HG02852 (cell line): ENCODE results near the gene MACROD1.
"Not testable (repeated sequence)": the region's sequence is repeated elsewhere in the genome, so short reads cannot be mapped to it uniquely, and the experiment has no call there.

Experiments used
- ATAC-seq: cut with Tn5 transposase; IDR thresholded peaks from one replicate; pipeline ENCODE4 v1.9.1; 2021; ENCODE audit warnings: mild to moderate bottlenecking, moderate library complexity; ENCODE audit not compliant: unreplicated experiment

Gene MACROD1

DNA sequence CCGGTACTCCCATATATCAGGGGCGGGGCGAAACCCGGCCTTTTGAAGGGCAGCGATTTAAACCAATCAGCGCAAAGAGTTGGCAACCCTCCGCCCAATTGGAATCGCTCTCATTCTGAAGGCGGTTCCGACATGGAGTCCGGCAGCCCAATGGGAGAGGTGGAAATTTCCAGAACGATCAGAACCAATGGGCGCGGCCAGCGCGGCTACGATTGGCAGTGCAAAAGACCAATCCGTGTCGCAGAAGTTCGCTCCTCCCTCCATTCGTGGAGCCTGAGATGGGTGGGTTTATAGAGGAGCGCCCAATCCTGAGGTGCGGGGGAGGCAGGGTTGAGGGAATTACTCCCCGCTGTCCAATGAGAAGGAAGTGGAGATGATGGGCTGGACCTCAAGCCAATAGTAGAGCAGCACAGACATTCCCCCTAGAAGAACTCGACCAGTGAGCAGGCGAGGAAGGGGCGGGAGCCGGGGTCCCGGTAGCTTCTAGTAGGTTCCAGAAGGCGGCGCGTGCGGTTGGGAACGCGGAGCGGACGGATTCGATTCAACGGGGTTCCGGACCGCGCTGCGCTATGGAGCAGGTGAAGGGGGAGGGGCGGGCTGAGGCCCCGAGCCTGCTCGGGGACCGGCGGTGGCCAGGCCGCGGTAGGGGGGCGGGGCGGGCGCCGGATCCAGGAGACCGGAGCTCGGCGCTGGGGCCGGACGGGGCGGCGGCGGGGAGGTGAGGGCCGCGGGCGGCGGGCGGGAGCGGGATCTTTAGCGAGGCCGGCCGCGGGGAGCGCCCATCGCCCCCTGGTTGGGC, 20.0 kb upstream of the MACROD1 start, which contains the start of gene STIP1:
Gene STIP1 (plus strand): TSS at position 479 of the 799 bp plus-strand sequence. CDS start 91 bp downstream, at position 570.
- ATAC-seq: peak; percentile 80

DNA sequence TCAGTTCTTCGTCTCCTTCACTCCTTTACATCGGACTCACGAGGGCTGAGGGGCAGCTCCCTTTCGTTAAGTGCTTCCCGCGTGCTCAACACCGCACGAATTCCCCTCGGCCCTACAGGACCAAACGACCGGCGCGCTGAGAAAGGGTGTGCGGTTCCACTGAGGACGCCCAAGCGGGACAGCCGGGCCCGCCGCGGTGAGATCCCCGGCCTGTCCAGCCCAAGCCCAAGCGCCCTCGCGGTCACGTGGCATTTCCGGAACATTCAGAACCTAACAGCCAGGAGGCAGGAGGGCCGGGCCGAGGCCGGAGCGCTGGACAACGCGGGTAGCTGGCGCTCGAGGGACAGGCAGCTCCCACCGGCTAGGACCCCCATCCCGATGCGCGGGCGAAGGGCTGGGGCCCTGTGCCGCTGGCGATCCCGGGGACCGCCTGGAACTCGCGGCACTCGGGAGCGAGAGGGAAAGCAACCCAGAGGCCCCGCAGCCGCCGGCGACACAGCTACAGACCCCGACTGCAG, 19.3 kb upstream of the MACROD1 start:
- peak; percentile 18 for ATAC-seq

DNA sequence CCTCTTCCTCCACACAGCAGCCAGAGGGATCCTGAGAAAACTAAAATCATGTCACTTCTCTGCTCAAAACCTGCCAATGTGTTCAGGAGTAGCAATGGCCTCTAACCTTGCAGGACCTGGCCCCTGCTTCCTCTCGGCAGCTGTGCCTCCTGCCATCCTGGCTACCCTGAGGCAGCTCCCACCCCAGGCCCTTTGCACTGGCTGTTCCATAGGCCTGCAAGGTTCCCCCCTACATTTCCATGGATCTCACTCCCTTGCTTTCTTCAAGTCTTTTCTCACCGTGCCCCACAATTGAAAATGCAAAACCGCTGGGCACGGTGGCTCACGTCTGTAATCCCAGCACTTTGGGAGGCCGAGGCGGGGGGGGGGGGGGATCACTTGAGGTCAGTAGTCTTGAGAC, 18.0 kb upstream of the MACROD1 start:
- ATAC-seq: no peak

DNA sequence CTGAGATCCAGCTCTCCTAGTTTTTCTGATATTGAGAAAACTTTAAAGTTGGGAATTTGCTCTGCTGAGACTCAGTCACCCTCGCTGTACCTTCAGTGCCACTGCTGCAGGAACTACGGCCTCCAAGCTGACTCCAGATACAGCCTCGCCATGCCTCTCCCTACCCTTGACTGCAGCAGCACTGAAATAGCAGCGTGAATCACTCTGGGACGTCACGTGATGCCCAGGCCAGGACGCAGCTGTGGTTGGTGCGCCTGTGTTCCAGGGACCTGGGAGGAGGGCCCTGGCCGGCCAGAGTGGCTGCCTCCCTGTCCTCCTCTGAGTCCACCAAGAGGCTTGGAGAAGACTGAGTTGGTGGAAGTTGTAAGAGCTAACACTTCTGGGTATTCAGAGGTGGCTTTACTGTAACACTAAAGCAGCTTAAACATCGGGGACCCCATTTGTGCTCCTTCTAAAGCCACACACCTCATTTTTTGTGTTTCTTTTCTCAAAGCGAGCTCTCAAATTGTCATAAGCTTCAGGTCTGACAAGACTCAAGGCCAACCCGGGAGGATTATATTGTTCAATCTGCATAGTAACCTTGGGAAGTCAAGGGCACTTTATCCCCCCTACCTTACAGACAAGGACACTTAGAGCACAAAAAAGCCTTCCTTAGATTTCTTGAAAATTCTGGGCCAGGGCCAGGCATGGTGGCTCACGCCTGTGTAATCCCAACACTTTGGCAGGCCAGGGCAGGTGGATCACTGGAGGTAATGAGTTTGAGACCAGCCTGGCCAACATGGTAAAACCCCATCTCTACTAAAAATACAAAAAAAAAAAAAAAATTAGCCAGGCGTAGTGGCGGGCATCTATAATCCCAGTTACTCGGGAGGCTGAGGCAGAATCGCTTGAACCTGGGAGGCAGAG, 15.8 kb upstream of the MACROD1 start:
- no peak for ATAC-seq

DNA sequence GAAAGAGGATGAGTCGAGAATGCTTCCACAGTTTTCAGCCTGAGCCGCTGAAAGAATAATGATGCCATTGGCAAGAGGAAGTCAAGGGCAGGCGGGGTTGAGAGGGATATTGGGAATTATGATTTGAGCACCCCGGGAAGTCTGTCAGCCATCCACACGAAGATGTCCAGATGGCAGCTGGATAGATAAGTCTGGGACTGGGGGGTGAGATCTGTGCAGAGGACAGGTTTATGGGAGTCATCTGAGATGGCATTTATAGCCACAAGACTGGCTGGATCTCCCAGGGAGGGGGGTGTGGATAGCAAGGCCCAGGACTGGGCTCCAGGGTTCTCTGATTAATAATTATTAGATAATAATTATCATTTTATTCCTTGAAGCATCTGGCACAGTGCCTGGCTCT, 15.0 kb upstream of the MACROD1 start:
- no peak for ATAC-seq

DNA sequence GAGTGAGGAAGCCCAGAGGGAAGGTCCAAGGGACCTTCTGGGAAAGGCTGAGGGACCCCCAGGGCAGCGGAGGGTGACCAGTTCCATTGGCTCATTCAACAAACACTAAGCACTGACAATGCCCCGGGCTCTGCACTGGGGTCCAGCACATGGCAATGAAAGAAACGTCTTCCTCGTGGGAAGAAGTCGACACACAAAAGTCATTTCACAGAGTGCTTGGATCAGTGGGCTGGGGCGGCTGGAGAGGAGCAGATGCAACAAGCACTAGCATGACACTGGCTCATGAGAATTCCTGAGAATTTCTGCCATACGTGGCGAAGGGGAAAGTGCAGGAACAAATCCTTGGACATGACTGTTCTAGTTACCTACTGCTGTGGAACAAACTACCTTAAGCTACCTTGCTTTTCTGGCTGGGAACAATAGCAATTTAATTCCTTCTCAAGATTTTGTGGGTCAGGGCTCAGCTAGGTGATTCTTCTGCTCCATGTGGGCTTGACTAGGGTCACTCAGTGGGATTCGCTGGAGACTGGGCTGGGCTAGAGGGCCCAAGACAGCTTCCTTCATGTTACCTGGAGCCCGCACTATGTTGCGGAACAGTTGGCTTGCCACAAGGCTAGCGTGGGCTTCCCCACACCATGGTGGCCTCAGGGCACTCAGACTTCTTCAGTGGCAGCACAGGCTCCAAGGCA, 13.2 kb upstream of the MACROD1 start:
- ATAC-seq: no peak

DNA sequence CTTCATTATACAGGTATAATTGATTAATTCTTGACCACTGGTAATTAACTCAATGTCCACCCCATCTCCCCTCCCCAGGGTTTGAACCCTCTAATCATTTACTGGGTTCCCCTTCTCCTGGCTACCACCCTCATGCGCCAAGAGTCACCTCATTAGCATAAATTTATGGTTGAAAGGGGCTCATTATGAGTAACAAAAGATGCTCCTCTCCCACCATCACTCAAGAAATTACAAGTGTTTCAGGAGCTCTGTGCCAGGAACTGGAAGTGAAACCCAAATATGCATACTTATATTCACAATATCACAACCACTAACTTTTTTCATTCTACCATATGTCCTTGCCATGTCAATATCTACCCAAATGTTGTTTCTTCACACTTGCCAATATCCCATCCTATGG, 12.3 kb upstream of the MACROD1 start:
- no peak for ATAC-seq

DNA sequence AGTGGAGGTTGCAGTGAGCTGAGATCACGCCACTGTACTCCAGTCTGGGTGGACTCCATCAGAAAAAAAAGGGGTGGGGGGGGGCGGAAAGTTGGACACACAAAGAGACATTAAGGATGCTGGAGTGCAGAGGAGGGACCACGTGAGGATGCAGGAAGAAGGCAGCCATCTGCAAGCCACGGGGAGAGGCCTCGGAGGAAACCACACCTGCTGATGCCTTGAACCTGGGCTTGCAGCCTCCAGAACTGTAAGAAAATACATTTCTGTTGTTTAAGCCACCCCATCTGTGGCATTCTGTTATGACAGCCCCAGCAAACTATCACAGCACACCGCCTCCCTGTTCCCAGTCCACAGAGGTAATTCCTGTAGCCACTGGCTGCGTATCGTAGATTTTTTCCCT, 10.8 kb upstream of the MACROD1 start:
- no peak for ATAC-seq

DNA sequence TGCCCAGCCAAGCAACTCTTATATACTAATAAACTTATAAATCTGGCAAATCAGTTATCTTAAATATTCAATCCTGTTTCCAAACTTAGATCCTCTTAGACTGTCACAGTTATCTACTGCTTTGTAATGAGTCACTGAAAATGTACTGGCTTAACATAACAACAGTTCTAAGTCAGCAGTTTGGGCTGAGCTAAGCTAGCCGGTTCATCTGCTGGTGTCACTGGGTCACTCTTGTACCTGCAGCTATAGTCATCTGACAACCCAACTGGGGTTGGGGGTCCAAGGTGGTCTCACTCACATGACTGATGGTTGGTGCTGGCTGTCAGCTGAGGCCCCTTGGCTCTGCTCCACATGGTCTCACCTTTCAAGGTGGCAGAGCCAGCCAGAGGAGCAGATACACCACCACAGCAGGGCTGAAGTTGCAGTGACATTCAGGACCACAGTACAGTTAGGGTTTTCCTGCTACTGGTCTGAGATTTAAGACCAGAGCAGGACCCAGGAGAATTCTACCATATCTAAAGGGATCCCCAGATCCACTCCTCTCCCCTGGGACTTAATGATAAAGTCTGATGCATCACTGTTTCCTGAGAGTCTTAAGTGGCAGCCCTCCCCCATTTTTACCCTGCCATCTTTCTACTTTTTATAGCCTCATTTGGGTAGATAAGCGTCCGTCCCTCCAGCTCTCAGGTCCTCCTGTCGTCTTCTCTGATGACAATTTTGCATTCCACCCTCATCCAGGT, 7.9 kb upstream of the MACROD1 start:
- no peak for ATAC-seq

DNA sequence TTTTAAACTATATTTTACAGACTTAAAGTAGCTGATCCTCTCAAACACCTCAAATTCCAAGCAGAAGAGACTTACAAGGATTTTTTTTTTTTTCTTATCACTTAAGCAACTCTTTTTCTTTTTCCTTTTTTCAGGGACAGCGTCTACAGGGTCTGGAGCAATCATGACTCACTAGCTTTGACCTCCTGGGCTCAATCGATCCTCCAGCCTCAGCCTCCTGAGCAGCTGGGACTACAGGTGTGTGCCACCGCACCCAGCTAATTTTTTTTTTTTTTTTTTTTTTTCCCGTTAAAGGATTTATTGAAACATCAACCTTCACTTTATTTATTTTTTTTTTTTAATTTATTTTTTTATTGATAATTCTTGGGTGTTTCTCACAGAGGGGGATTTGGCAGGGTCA, 4.5 kb upstream of the MACROD1 start:
- ATAC-seq: no peak

DNA sequence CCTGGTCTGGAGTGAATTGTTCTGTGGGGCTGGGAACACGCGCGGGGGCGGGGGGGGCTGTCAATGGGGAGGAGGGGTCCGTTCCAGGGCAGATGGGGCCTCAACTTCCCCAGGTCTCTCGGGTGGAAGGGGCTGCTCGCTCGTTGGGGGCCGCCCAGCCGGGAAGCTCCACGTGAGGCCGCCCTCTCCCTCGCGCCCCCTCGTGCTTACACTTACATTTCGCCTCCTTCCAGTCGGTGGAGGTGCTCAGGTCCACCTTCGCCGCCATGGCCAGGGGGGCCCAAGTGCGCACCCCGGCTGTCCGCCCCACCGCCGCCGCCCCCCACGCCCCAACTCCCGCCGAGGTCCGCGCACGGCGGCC, 452 bp downstream of the MACROD1 start:
- no peak for ATAC-seq

DNA sequence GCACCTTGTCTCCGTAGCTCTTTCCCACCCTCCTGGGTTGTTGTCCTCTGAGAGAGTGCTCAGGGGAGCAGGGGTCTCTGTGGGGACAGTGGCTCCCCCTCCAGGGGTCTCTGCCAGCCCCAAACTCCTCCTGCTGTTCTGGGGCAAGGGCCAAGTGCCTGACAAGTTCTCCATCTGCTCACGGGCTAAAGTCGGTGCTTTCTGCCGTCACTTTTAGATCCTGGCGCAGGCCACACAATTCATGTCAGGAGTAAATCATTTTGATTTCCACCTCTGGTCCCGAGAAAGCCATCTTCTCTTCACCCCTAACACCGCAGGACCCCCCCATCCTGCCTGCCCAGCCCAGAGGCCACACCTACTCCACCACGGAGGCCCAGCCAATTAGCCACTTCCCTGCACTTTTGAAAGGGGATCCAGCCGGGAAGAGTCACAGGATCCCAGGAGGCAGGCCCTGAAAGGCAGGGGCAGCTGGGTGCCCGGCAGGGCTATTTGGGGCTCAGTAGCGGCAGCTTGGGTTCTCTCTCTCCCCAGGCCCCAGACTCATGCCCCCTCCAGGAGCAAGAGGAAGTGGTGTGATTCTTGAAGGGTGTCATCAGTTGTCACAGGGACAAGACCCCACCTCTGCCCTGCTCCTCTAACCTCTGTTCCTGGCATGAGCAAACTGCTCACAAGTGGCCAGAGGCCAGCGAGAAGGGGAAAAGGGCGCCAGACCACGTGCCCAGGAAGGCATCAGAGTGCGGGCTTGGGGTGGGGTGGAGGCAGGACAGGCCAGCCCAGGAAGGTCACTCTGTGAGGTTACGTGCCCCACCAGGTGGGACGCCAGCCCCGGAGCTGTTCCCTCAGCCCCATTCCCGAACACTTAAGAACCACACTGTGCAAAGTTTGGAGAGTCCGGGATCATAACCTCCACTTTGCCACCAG, 1.3 kb downstream of the MACROD1 start:
- ATAC-seq: no peak

DNA sequence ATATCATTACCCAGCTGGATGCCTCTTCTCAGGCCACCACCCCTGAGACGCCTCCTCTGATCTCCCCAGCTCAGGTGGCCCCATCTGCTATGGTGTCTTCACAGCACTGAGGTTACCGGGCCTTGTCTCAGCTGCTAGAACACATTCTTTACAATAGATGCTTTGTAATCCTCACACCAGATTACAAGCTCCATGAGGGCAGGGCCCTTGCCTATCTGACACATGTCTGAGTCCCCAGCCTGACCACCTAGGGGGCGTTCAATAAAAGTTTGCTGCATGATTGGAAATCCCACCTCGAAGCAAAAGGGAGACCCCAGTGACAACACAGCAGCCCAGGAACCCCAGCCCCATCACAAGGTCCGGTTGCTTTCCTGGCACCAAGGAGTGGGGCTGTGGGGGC, 2.0 kb downstream of the MACROD1 start:
- ATAC-seq: no peak

DNA sequence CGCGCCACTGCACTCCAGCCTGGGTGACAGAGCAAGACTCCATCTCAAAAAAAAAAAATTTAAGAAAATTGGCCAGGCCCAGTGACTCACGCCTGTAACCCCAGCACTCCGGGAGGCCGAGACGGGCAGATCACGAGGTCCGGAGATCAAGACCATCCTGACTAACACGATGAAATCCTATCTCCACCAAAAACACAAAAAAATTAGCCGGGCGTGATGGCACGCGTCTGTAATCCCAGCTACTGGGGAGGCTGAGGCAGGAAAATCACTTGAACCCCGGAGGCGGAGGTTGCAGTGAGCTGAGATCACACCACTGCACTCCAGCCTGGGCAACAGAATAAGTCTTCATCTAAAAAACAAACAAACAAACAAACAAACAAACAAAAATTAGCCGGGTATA, 3.1 kb downstream of the MACROD1 start:
- ATAC-seq: not testable (repeated sequence)

DNA sequence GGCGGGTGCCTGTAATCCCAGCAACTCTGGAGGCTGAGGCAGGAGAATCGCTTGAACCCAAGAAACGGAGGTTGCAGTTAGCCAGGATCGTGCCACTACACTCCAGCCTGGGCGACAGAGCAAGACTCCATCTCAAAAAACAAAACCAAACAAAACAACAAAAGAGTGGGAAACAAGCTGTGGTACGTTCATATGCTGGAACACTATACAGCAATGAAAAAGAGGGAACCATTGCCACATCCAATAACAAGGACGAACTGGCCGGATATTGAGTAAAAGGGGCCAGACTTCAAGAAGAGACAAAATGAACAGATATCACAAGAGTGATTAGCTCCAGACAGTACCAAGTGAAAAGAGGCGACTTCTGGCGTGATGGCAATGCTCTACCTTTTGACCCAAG, 4.9 kb downstream of the MACROD1 start:
- no peak for ATAC-seq

DNA sequence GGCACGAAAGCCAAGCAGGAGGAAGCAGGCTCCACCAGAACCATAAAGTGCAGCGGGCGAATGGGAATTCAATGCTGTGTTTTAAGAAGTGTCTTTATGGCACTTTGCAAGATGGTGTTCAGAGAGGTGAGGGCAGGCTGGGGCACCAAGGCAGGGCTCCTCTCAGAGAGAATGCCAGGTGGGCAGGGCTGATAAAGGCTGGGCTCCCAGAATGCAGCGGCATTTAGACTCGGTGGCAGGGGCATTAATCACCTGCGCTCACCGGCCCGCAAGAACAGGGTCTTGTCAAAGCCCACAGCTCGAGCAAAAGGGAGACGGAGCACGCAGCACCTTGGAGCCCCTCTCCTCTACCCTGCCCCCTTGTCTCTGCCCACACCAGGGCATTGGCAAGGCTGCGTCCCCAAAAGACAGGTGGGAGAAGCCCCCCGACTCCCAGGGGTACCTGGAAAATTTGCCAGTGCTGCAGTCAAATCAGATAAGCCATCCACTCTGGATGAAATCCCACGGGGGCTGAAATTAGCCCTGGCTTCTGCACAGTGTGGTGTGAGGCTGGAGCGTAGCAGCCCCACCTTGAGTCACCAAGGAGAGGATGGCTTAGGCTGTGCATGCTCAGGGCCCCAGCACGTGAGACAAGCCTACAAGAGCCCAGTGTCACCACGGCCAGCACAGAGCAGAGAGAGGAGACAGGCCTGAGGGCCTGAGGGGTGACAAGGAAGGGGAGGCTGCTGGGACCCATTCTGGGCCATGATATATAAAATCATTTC, 8.1 kb downstream of the MACROD1 start:
- ATAC-seq: no peak

DNA sequence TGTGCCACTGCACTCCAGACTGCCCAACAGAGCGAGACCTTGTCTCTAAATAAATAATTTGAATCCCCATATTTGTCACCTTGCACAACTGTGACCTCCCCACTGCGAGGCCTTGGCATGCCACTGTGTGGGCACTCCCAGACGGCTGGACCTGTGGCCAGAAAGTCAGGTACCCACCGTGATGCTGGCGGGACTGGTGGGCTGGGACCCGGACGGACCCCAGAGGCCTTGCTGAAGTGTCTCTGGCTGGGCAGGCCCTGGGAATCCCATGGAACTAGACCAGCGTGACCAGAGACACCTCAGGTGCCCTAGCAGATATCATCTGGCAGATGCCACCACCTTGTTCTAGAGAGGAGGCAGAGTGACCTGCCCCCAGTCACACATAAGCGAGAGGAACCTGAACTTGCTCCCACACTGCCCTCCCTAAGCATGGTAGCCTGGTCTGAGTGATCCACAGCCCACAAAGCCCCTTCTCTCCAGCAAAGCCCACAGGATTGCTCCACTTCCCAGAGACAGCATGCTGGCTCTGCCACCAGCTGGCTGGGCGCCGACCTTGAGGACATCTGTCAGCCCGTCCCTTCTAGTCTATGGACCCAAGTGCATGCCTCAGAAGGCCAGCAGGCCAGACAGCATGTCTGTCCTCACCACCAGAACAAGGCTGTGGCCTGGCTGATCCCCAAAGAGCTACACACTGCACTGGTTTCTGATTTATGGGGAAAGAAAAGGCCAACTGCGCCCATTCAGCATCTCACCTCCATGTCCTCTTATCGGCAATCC, 9.5 kb downstream of the MACROD1 start:
- ATAC-seq: no peak

DNA sequence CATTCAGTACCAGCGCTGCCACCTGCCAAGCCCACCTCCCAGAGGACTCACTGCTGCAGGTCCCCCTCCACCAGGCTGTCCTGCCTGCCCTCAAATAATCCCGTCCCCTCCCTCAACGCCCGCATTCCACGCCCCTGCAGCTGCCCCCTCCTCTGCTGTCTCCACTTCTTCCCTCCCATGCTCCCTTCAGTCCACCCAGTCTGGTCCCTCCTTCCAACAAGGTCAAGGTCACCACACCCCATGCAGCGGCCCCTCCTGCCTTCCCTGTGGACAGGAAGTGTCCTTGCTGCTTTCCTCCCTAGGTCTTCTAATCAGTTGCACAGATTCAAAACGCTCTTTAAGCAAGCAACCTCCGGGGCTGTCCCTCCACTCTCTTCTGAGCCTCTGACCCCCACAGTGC, 12.1 kb downstream of the MACROD1 start:
- ATAC-seq: no peak
